HG03103 (cell line): ENCODE measurements around the gene SART3.
"Not testable (repeated sequence)": the region's sequence is repeated elsewhere in the genome, so short reads cannot be mapped to it uniquely, and the experiment has no call there.

Experiments
- ATAC-seq: cut with Tn5 transposase; IDR thresholded peaks from one replicate; pipeline ENCODE4 v1.9.1; 2021; ENCODE audit warnings: low read depth; ENCODE audit not compliant: unreplicated experiment

Gene SART3

DNA sequence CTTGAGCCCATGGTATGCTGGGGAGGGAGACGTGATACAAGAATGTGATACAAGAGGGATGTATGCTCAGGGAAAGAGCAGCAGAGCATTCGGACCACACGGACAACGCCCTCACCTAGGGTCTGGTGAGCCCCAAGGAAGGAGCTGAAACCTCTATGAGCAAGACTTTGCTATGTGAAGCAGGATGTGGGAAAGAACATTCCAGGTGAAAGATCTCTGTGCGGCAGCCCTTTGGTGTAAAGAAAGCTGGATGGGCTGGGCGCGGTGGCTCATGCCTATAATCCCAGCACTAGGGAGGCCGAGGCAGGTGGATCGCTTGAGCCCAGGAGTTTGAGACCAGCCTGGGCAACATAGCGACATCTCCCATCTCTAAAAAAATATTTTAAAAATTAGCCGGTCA is 62.8 kb downstream of the SART3 start:
- ATAC-seq, result no peak

GRCh38 chr12:108495823-108496579 is 65.0 kb downstream of the SART3 start:
- no peak for ATAC-seq

DNA sequence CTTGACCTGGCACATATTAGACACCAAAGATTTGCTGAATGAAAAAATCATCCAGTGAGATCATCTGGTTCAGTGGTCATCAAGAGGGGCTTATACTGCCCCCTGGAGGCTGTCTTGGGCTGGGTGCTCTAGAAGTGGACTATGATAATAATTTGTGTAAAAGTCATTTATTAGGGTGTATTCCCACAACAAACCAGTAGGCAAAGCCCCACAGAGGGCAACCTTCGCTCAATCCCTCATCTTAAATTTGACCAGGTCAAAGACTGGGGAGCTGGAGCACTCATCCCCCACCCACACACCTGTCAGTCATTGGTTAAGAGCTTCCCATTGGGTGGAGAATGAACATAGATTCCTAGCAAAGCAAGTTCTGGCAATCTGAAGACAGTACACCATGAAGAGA is 65.9 kb downstream of the SART3 start:
- ATAC-seq, result no peak

- ATAC-seq, result no peak
These were observed 69.7 kb downstream of the SART3 start for GRCh38 chr12:108491256-108491655.

- not testable (repeated sequence) for ATAC-seq
These were observed 73.9 kb downstream of the SART3 start for GRCh38 chr12:108487029-108487428.

DNA sequence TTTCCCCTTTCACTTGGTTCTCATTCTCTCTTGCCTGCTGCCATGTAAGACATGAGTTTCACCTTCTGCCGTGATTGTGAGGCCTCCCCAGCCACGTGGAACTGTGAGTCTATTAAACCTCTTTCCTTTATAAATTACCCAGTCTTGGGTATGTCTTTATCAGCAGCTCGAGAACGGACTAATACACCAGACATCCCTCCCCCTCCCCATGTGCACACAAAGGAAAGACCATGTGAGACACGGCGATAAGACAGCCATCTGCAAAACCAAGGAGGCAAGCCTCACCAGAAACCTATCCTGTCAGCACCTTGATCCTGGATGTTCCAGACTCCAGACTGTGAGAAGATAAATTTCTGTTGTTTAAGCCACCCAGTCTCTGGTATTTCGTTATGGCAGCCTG is 75.6 kb downstream of the SART3 start:
- not testable (repeated sequence) for ATAC-seq

GRCh38 chr12:108484845-108485244 is 76.1 kb downstream of the SART3 start:
- ATAC-seq, result no peak

DNA sequence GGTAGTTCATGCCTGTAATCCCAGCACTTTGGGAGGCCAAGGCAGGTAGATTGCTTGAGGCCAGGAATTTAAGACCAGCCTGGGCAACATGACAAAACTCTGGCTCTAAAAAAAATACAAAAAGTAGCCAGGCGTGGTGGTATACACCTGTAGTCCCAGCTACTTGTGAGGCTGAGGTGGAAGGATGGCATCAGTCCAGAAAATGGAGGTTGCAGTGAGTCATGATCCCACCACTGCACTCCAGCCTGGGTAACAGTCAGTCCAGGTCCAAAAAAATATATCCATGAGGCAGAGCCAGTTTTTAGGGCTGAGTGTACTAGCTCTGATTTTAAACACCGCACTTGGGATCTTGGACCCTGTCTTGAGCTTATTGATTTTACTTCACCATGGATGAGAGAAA is 76.5 kb downstream of the SART3 start:
- ATAC-seq, result no peak

DNA sequence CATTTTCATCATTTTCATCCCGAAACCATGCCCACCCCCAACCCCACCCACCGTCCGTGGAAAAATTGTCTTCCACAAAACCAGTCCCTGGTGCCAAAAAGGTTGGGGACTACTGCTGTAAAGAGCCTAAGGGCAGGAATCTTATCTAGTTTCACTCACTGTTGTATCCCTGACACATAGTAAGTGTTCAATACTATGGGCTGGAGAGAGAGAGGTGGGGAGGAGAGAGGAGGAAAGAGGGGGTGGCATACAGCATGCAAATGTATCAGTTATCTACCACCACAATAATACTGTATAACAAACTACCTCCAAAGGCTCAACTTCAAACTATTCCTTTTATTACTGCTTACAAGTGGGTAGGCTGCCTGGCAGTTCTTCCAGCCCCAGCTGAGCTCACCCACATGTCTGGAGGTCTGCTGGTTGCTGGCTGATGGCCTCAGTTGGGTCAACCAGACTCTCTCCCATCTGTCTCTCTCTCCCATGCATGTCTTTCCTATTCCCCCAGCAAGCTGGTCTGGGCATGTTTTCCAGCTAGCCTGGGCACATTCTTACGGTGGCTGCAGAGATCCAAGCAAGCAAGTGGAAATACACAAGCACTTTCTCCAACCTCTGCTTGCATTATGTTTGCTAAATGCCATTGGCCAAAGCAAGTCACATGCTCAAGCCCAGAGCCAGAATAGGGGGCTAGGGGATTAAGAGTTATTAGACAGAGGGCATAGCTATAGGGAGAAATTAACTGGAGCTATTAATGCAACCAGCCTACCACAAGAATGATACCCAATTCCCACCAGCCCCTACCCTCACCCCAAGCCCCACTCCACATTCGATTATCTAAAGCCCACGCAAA is 77.5 kb downstream of the SART3 start:
- no peak for ATAC-seq

DNA sequence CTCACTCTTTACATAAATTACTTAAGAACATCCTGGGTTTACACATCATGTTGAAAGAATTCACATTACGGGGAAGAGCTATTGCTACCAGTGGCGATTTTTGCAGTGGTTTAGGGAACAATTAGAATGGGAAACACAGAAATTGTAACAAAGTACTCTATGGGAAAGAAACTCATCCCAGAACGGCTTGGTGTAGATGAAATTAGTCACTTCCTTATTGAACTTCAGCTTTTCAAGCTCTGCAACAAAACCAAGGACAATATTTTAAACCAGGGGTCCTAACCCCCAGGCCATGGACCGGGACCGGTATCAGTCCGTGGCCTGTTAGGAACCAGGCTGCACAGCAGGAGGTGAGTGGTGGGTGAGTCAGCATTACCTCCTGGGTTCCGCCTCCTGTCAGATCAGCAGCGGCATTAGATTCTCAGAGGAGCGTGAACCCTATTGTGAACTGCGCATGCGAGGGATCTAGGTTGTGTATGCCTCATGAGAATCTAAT is 78.2 kb downstream of the SART3 start:
- ATAC-seq, result no peak

DNA sequence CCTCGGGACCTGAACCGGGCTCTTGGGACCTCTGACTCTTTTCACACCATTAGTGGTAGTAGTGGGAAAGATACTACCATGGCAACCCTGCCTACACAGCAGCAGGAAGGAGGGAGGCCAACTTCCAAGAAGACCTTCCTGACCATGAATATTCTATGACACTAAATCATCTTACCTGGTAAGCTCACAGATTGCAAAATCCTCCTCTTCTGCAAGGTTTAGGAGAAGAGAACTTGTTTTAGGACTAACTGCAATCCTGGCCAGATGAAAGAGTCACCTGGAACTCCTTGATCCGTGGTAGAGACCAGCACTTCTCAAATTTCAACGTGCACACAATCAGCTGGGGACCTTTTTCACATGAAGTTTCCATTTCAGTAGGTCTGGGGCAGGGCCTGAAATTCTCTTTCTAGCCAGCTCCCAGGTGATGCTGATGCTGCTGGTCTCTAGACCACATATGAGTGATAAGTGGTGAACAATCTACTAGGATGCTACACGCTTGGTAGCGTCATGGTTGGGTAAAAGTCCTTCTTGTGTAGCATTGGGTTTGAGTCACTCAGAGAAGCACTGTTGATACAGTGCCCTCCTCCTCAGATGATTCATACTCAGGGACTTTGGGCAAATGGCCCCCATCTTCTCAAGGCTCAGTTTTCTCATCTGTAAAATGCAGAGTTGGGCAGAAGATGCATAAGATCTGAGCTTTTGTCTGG is 81.5 kb downstream of the SART3 start:
- ATAC-seq, result no peak

GRCh38 chr12:108478611-108479206 is 82.3 kb downstream of the SART3 start:
- ATAC-seq, result no peak

DNA sequence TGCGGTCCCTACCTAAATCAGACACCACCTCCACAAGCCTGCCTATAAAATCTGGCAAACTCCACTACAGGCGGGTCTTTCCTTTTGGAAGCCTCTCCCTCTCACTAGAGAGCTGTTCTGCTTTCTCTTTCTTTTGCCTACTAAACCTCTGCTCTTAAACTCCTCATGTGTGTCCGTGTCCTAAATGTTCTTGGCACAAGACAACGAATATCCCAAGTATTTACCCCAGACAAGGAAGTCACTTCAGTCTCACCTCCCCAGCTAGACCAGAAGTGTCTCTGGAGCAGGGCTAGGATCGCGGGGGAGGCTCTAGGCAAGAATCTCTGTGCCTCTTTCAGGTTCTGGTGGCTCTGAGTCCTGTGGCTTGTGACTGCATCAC is 83.1 kb downstream of the SART3 start:
- no peak for ATAC-seq

DNA sequence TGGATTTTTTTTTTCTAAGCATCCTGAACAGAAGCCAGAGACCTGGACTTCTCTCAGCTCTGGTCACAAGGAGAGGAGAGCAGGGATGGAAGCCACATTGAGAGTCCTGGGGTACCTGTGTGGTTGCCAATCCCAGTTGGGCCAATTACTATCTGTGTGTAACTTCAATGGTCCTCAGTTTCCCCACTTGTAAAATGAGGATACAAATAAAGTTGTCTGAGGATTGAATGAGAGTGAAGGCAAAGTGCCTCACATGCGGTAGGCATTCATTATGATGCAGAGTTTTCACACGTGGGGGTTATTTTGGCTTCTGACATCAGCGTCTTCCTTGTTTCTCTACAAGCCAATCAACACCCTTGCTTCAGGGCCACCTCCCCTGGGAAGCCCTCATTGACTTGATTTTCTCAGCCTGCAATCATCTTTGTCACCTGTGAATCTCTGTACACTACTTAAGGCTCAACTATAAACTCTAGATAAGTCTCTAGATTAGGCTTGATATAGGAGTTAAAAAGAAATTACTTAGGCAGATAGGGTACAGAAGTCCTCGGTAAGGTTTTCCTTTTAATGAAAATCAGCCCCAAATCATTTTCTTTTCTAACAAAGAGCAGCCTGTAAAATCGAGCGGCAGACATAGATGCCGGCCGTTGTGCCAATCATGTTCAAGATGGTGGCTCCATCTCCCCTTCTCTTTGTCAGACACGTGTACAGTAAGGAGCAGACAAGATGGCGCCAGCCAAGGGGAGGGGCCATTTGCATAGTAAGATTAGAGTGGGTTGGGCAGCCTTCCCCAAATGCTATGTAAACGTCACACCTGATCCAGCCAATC is 83.7 kb downstream of the SART3 start:
- ATAC-seq, result no peak

GRCh38 chr12:108475396-108475795 is 85.6 kb downstream of the SART3 start:
- ATAC-seq, result no peak

DNA sequence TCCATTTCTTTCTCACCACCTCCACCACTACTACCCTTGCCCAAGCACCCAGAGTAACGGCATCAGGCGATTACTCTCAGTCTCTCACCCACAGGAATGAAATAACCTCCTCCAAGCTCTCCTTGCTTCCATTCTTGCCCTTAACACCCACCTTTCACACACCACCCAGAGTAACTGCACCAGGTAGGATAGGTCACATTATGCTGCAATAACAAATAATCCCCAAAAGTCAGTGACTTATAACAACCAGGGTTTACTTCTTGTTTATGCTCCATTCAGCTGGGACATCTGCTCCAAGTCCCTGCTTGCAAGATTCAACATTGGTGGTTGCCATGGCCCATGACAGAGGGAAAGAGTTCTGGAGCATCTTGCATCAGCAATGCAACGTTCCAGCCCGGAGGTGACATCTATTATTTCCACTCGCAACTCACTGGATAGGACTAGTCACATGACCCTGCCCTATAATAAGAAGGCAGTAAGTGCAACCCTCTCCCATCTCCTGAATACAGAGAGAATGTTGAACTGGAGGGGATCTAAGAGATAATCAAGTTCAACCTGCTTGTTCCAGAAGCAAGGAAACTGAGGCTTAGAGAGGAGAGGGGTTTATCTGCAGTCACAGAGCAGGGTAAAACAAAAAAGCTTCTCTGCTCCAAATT is 87.4 kb downstream of the SART3 start:
- no peak for ATAC-seq
